HG02852 (cell line): Measurements from ENCODE around the gene GALNT8.
"Not testable (repeated sequence)": the region's sequence is repeated elsewhere in the genome, so short reads cannot be mapped to it uniquely, and the experiment has no call there.

Source experiments
- ATAC-seq: cut with Tn5 transposase; IDR thresholded peaks from one replicate; pipeline ENCODE4 v1.9.1; 2021; ENCODE audit warnings: mild to moderate bottlenecking, moderate library complexity; ENCODE audit not compliant: unreplicated experiment

The GALNT8 gene

GRCh38 chr12:4719821-4720636 is at the start of gene GALNT8:
Gene GALNT8, plus strand, starts transcription at chr12:4720400. Its CDS starts 278 bp downstream, at chr12:4720678.
- no peak for ATAC-seq

GRCh38 chr12:4679711-4680110 is 40.5 kb upstream of the GALNT8 start:
- no peak for ATAC-seq

- ATAC-seq: no peak
Observed at GRCh38 chr12:4681732-4682131, 38.5 kb upstream of the GALNT8 start.

GRCh38 chr12:4685317-4685716 is 34.9 kb upstream of the GALNT8 start:
- ATAC-seq: no peak

GRCh38 chr12:4690760-4691159 is 29.4 kb upstream of the GALNT8 start:
- no peak for ATAC-seq

GRCh38 chr12:4700621-4701026 is 19.6 kb upstream of the GALNT8 start:
- no peak for ATAC-seq

GRCh38 chr12:4701395-4702190 is 18.6 kb upstream of the GALNT8 start:
- no peak for ATAC-seq

GRCh38 chr12:4703676-4704075 is 16.5 kb upstream of the GALNT8 start:
- ATAC-seq: no peak

- no peak for ATAC-seq
Observed at GRCh38 chr12:4705824-4706223, 14.4 kb upstream of the GALNT8 start.

- no peak for ATAC-seq
Observed at GRCh38 chr12:4707306-4707705, 12.9 kb upstream of the GALNT8 start.

GRCh38 chr12:4710113-4710512 is 10.1 kb upstream of the GALNT8 start:
- ATAC-seq: no peak

GRCh38 chr12:4714879-4715278 is 5.3 kb upstream of the GALNT8 start:
- ATAC-seq: no peak

GRCh38 chr12:4717806-4718205 is 2.4 kb upstream of the GALNT8 start:
- ATAC-seq: no peak

- no peak for ATAC-seq
Observed at GRCh38 chr12:4720637-4720995, 416 bp downstream of the GALNT8 start.

GRCh38 chr12:4721587-4721986 is 1.4 kb downstream of the GALNT8 start:
- not testable (repeated sequence) for ATAC-seq

- ATAC-seq: no peak
Observed at GRCh38 chr12:4723226-4723625, 3.0 kb downstream of the GALNT8 start.

- ATAC-seq: no peak
Observed at GRCh38 chr12:4725057-4725456, 4.9 kb downstream of the GALNT8 start.

GRCh38 chr12:4734625-4735340 is 14.6 kb downstream of the GALNT8 start:
- no peak for ATAC-seq

- ATAC-seq: no peak
Observed at GRCh38 chr12:4736091-4736490, 15.9 kb downstream of the GALNT8 start.

- no peak for ATAC-seq
Observed at GRCh38 chr12:4738541-4738940, 18.3 kb downstream of the GALNT8 start.

- ATAC-seq: no peak
Observed at GRCh38 chr12:4742416-4742970, 22.3 kb downstream of the GALNT8 start.
